Measurements from ENCODE around the gene TYK2.

TYK2 gene

DNA sequence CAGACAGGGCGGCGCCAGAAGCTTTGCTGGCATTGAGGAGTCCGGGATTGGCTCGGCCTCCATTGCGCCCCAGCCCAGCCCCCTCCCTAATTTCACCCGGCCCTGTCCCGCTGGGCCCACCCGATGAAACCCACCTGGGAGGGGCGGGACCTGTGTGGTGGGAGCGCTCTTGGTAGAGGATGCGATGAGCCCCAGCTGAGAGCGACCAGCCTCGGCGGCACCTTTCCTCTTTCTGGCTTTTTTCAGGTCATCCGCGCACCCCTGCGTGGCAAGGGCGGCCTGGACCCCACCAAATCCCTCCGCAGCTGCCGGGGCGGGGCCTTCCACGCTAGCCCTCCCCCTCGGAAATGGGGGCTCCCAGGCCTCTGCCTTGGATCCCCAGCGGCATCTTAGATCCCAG is 70.9 kb downstream of the TYK2 start, which contains the start of gene ZGLP1:
ZGLP1 (minus strand) TSS at position 393 of the 400 bp plus-strand sequence.
- DNase-seq (ENCODE audit: low read depth): no peak
- TF ChIP-seq CTCF (IDR thresholded peaks at IDR 0.05; ENCODE audit: control insufficient read depth, insufficient read depth, low read depth, low read length, missing control alignments): no peak
- no peak within 1 kb of the TSS for H3K4me3 ChIP-seq (ENCODE audit: control insufficient read depth, low read depth, low read length)

DNA sequence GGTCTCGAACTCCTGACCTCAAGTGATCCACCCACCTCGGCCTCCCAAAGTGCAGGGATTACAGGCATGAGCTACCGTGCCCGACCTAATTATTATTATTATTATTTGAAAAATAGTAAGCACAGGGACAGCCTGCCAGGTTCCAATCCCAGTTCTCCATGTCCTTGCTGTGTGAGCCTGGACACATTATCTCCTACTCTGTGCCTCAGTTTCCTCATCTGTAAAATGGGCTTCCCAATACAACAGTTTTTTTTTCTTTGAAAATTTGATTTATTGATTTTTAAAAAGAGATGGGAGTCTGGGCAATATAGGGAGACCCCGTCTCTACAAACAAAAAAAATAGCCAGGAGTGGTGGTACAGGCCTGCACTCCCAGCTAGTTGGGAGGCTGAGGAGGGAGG is 74.0 kb downstream of the TYK2 start:
- no peak overlapping the region for H3K4me3 ChIP-seq (ENCODE audit: control insufficient read depth, low read depth, low read length)
- no peak for TF ChIP-seq CTCF (IDR thresholded peaks at IDR 0.05; ENCODE audit: control insufficient read depth, insufficient read depth, low read depth, low read length, missing control alignments)
- DNase-seq (ENCODE audit: low read depth): no peak

- no peak for TF ChIP-seq CTCF (IDR thresholded peaks at IDR 0.05; ENCODE audit: control insufficient read depth, insufficient read depth, low read depth, low read length, missing control alignments)
- no peak for DNase-seq (ENCODE audit: low read depth)
- no peak overlapping the region for H3K4me3 ChIP-seq (ENCODE audit: control insufficient read depth, low read depth, low read length)
Observed at GRCh38 chr19:10305139-10305806, 75.1 kb downstream of the TYK2 start.
